Smooth muscle cell (in vitro differentiated cells): ENCODE results near the gene SRSF11. TPM values are rescaled to one million over a fixed set of nuclear protein-coding genes. Genes with fewer than 3 reads are reported as not detected.

Source experiments
- DNase-seq: peaks from one replicate; lab custom pipeline; 2025; ENCODE audit not compliant: unreplicated experiment; lab: John Stamatoyannopoulos, UW
- H2AFZ ChIP-seq: fragments of 200-600 bp; sonication (generic); 2 replicates; pipeline ENCODE4 v1.6.0; 2016; ENCODE audit warnings: antibody characterized with exemption, low read depth, mild to moderate bottlenecking
- H3F3A ChIP-seq: fragments of 200-600 bp; sonication (generic); 2 replicates; pipeline ENCODE4 v1.6.0; 2017; ENCODE audit warnings: antibody characterized with exemption, low read depth
- H3K27ac ChIP-seq: fragments of 200-600 bp; sonication (generic); 2 replicates; pipeline ENCODE4 v1.5.1; 2016; ENCODE audit warnings: low read depth, mild to moderate bottlenecking
- H3K27me3 ChIP-seq: fragments of 200-600 bp; sonication (generic); 2 replicates; pipeline ENCODE4 v1.6.1; 2016; ENCODE audit warnings: low read depth, mild to moderate bottlenecking
- H3K36me3 ChIP-seq: fragments of 200-600 bp; sonication (generic); 2 replicates; pipeline ENCODE4 v1.5.1; 2016; ENCODE audit warnings: low read depth
- H3K4me1 ChIP-seq: fragments of 200-600 bp; sonication (generic); 2 replicates; pipeline ENCODE4 v1.5.1; 2016; ENCODE audit warnings: low read depth
- H3K4me2 ChIP-seq: fragments of 200-600 bp; sonication (generic); 2 replicates; pipeline ENCODE4 v1.6.0; 2016; ENCODE audit warnings: mild to moderate bottlenecking
- H3K4me3 ChIP-seq: fragments of 200-600 bp; sonication (generic); 2 replicates; pipeline ENCODE4 v1.5.1; 2016; ENCODE audit warnings: mild to moderate bottlenecking
- H3K79me2 ChIP-seq: fragments of 200-600 bp; sonication (generic); 2 replicates; pipeline ENCODE4 v1.6.0; 2016; ENCODE audit warnings: low read depth, mild to moderate bottlenecking
- H3K9ac ChIP-seq: fragments of 200-600 bp; sonication (generic); 2 replicates; pipeline ENCODE4 v1.6.0; 2016; ENCODE audit warnings: low read depth
- H3K9me3 ChIP-seq: fragments of 200-600 bp; sonication (generic); replicated peaks from 2 replicates; pipeline ENCODE4 v1.5.1; 2016; ENCODE audit warnings: low read depth
- H4K20me1 ChIP-seq: fragments of 200-600 bp; sonication (generic); 2 replicates; pipeline ENCODE4 v1.6.0; 2016; ENCODE audit warnings: low read depth
- CTCF ChIP-seq: fragments of 200-600 bp; sonication (generic); IDR thresholded peaks from 2 replicates; pipeline ENCODE4 v1.5.1; 2017; ENCODE audit warnings: borderline replicate concordance, mild to moderate bottlenecking, antibody characterized with exemption; ENCODE audit not compliant: insufficient read depth, poor library complexity, severe bottlenecking
- WGBS: methylation state at CpG from one replicate; pipeline ENCODE4 v1.1.7; 2016; ENCODE audit warnings: low lambda C conversion rate; 5-methylcytosine and 5-hydroxymethylcytosine counted together
- polyA plus RNA-seq: library from polyadenylated mRNA; unstranded; fragments of >200 nt; fragmentation: Nextera tagmentation; extraction: Ambion mirVana; gene quantifications from 2 replicates; pipeline ENCODE4 v1.2.1, GENCODE V29; 2016
- total RNA-seq: library from RNA; depleted of rRNA; stranded (reverse); fragments of >200 nt; gene quantifications from 2 replicates; pipeline ENCODE4 v1.2.3, GENCODE V29; 2014

SRSF11 gene
- total and polyA plus RNA-seq, 2 experiments from 2014 or later: 155 to 211 TPM

GRCh38 chr1:70220015-70220414 is 1.2 kb upstream of the SRSF11 start:
- Histone ChIP-seq H3K79me2 (peaks cover 93% of the 10 kb centered on the region), H3K27ac (peak overlapping the region; percentile 97), H3K4me3 (no peak overlapping the region), H4K20me1 (peaks cover 57% of the 10 kb centered on the region), H3F3A (peaks cover 15% of the 10 kb centered on the region), H3K9ac (no peak overlapping the region), H3K36me3 (no peaks in the 10 kb centered on the region), H3K27me3 (no peaks in the 10 kb centered on the region), H3K4me1 (peaks cover 28% of the 10 kb centered on the region), H2AFZ (no peak overlapping the region), H3K9me3 (no peaks in the 10 kb centered on the region), H3K4me2 (no peak overlapping the region)
- DNase-seq: no peak
- 95% methylated on average over 2 of the region's 2 CpGs for WGBS
- TF ChIP-seq CTCF: no peak

GRCh38 chr1:70220517-70221237 is 503 bp upstream of the SRSF11 start:
- Histone ChIP-seq H4K20me1 (peaks cover 57% of the 10 kb centered on the region), H3K36me3 (no peaks in the 10 kb centered on the region), H3F3A (peaks cover 15% of the 10 kb centered on the region), H3K27ac (peak overlapping the region; percentile 97), H3K27me3 (no peaks in the 10 kb centered on the region), H3K9ac (peak overlapping the region; percentile 94), H3K79me2 (peaks cover 93% of the 10 kb centered on the region), H3K4me1 (peaks cover 28% of the 10 kb centered on the region), H2AFZ (peak overlapping the region; percentile 64), H3K4me3 (peak overlapping the region; percentile 78), H3K4me2 (peak overlapping the region; percentile 85), H3K9me3 (no peaks in the 10 kb centered on the region)
- WGBS: 57% methylated on average over 17 of the region's 17 CpGs
- DNase-seq: no peak
- no peak for TF ChIP-seq CTCF

GRCh38 chr1:70222716-70223235 is 1.6 kb downstream of the SRSF11 start:
- DNase-seq: no peak
- Histone ChIP-seq H3F3A (peaks cover 15% of the 10 kb centered on the region), H3K4me1 (peaks cover 28% of the 10 kb centered on the region), H3K9me3 (no peaks in the 10 kb centered on the region), H4K20me1 (peaks cover 58% of the 10 kb centered on the region), H3K79me2 (peaks cover 93% of the 10 kb centered on the region), H3K9ac (peak overlapping the region; percentile 94), H3K27me3 (no peaks in the 10 kb centered on the region), H2AFZ (no peak overlapping the region), H3K4me3 (peak overlapping the region; percentile 78), H3K27ac (peak overlapping the region; percentile 97), H3K4me2 (peak overlapping the region; percentile 85), H3K36me3 (no peaks in the 10 kb centered on the region)
- 47% methylated on average over 3 of the region's 3 CpGs for WGBS
- TF ChIP-seq CTCF: no peak
